SK-MEL-5 (cell line): ENCODE results near the gene ARL15. TPM values are rescaled to one million over a fixed set of nuclear protein-coding genes. Genes with fewer than 3 reads are reported as not detected.

Experiments
- DNase-seq: peaks from one replicate; pipeline ENCODE4 v3.0.0-alpha.2; 2016; ENCODE audit warnings: low read depth, low spot score
- in situ Hi-C: cut with HindIII; loops from 2 replicates; pipeline ENCODE4 v1.10.0; 2016; ENCODE audit warnings: low sequenced_read_pairs, high pct_unique_total_duplicates, low pct_unique_long_range_greater_than_20kb
- total RNA-seq: library from RNA; depleted of rRNA; stranded (reverse); fragments of >200 nt; shearing (Covaris generic); gene quantifications from 2 replicates; pipeline ENCODE4 v1.2.3, GENCODE V29; 2014

ARL15 gene
- total RNA-seq, 1 experiment from 2014 or later = 14.9 TPM

- in situ Hi-C loops = no loop called here
- no peak for DNase-seq
These were observed 338.8 kb downstream of the ARL15 start for GRCh38 chr5:53971551-53971950.

- no peak for DNase-seq
- in situ Hi-C loops = no loop called here
These were observed 339.2 kb downstream of the ARL15 start for GRCh38 chr5:53971131-53971530.

DNA sequence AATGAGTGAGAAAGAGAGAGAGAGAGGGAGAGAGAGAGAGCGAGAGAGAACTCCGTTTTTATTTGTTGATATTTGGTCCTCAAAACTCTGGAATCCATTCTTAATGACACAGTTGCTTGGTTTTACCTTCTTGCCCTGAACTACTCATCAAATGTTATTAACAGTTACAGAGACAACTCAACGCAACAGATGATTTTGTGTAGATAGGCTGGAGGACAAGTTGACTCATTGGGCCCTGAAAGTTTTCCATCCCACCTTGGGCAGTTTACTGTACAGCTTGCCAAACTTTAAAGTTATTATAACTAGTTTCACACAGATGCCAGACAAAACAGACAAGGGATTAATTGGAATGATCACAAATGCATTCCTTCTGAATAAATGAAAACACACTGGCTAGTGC, 339.9 kb downstream of the ARL15 start:
- in situ Hi-C loops = no loop called here
- DNase-seq = no peak

GRCh38 chr5:53969176-53969730, 341.1 kb downstream of the ARL15 start:
- in situ Hi-C loops = no loop called here

GRCh38 chr5:53965459-53965858, 344.9 kb downstream of the ARL15 start:
- in situ Hi-C loops = no loop called here

More at GRCh38 chr5:53969176-53969730, 341.1 kb downstream of the ARL15 start:
- DNase-seq = no peak

DNA sequence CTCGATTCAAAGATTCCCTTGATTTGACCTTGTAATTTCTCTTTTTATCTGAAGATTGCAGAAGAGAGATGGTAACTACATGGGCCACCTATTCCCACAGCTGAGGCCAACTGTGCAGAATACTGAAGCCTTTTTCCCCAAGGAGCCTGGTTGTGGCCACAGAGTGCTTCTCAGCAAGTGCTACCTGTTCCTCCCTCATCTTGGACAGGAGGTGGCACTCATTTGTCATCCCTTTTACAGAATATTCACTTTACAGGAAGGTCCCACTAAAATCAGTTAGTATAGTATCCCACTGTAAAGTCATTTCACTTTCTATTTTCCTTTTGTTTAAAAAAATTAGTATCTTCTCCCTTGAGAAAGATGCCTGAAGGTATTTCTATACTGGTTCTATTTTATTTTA, 346.4 kb downstream of the ARL15 start:
- in situ Hi-C loops = no loop called here
- no peak for DNase-seq

More at GRCh38 chr5:53965459-53965858, 344.9 kb downstream of the ARL15 start:
- DNase-seq = no peak

- no peak for DNase-seq
- in situ Hi-C loops = no loop called here
These were observed 348.1 kb downstream of the ARL15 start for GRCh38 chr5:53962306-53962705.

- no peak for DNase-seq
- in situ Hi-C loops = no loop called here
These were observed 353.7 kb downstream of the ARL15 start for GRCh38 chr5:53956632-53957031.

DNA sequence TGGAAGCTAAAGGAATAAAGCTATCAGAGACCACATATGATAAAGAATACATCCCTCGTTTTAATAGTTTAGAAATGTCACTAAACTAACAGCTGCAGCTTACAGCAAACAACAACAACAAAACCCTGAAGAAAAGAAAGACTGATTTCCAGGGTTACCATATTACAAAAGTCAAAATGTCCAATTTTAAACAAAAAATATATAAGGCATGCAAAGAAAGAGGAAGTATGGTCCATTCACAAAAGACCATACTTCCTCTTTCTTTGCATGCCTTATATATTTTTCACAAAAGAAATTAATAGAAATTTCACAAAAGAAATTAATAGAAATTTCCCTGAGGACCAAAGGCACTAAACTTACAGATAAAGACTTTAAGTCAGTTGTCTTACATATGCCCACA, 354.2 kb downstream of the ARL15 start:
- DNase-seq = no peak
- in situ Hi-C loops = no loop called here

DNA sequence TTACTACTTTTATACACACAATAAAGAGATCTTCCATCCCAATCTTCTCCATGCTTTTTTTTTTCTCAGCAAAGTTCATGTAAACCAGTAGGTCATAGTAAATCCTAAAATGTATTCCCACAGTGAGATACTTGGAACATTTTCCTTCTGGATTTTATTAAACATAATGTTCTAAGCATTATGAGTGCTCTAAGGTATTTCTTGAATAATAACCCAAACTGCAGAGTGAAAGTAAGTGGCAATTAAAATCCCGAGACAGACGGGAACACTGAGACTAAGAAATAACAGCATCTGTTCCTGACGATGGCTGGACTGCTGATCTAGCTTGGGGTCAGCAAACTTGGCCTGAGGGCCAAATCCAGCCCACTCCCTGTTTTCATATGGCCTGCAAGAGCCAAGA, 359.8 kb downstream of the ARL15 start:
- DNase-seq = no peak
- in situ Hi-C loops = no loop called here

- DNase-seq = no peak
- in situ Hi-C loops = no loop called here
These were observed 361.8 kb downstream of the ARL15 start for GRCh38 chr5:53948598-53948997.

DNA sequence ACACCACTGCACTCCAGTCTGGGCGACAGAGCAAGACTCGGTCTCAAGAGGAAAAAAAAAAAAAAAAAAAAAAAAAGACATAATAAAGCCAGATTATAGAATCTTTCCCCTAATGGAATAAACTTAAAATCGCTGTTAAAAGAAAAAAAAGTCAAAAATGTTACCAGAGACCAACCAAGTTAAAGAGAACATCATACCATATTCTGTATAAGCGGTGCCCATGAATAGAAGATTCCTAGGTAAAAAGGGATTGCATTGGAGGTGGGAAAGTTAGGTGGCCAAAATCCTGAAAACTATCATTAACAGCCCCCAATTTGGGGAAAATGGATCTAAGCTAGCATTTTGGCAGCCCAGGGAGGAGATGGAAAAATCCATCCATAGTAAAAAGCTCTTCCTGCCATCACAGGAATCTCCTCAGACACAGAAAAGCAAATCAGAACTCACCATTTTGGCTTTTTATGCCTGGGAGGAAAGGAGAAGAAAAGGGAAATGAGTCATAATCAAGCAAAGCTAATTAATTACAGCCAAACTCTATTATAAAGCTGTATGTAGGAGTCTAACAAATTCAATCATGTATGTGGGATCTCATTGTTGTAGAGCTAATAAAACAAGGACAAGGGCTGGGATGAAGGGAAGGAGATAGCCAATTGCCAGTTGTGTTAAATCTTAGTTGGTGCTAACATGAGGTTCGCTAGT, 363.8 kb downstream of the ARL15 start:
- in situ Hi-C loops = no loop called here
- no peak for DNase-seq

GRCh38 chr5:53944981-53945380, 365.4 kb downstream of the ARL15 start:
- in situ Hi-C loops = no loop called here
- no peak for DNase-seq

DNA sequence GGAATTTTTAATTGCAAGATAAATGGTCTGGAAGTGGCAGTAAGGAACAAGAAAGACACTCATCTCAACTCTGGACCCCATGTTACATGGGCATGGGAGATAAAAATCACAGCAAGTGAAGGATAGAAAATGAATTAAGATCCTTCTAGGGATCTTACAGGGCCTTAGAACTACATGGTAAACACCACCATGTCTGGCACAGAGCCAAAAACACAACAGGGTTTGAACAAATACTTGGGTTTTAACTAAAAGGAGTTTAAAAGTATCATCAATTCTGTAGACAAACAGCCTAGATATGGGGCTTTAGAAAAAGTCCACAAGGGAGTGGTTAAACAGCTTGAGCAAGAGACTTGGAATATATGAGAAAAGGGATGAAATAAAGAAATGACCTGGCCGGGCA, 366.4 kb downstream of the ARL15 start:
- in situ Hi-C loops = no loop called here
- no peak for DNase-seq

DNA sequence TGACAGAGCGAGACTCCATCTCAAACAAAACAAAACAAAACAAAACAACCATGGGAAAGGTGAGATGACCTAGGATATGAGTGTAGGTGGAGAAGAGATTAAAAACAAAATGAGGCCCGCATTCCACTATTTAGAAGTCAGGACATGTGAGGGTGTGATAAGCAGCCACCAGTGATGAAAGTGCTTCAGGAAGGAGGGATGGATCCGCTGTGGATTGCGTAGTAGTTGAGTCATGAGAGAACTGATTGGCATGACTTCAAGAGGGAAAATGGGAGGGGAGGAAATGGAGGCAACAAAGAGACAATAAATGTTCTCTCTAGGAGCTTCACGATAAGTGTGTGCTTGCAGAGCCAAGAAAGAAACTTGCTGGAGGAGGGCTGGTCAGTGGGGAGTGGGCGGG, 367.6 kb downstream of the ARL15 start:
- in situ Hi-C loops = no loop called here
- DNase-seq = peak; percentile 11

GRCh38 chr5:53940921-53941320, 369.5 kb downstream of the ARL15 start:
- DNase-seq = no peak
- in situ Hi-C loops = no loop called here

DNA sequence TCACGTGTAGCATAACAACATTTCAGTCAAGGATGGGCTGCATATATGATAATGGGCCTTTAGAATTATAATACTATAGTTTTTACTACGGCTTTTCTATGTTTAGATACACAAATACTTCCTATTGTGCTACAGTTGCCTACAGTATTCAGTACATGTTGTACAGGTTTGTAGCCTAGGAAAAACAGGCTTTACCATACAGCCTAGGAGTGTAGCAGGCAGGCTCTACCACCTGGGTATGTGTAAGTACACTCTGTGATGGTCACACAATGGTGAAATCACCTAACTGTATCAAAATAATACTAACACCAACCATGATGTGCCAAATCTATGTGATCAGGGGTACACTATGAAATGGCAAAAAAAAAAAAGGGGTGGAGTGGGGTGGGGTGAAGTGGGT, 372.9 kb downstream of the ARL15 start:
- in situ Hi-C loops = no loop called here

GRCh38 chr5:53936481-53937352, 373.7 kb downstream of the ARL15 start:
- in situ Hi-C loops = no loop called here
- no peak for DNase-seq

More for the DNA sequence above, 372.9 kb downstream of the ARL15 start:
- no peak for DNase-seq
